ENCODE results near the gene GRIK4.

The GRIK4 gene

GRCh38 chr11:120832481-120833238, 321.1 kb downstream of the GRIK4 start:
- no peaks in the 10 kb centered on the region for H3K27me3 ChIP-seq (ENCODE audit: control insufficient read depth, insufficient read depth, low read length)
- no peak overlapping the region for H3K9ac ChIP-seq (ENCODE audit: low read length)
- H3K36me3 ChIP-seq (ENCODE audit: control insufficient read depth, insufficient read depth, low read length): no peaks in the 10 kb centered on the region
- H3K27ac ChIP-seq (ENCODE audit: low read depth, low read length): no peak overlapping the region
- no peak overlapping the region for H3K4me3 ChIP-seq (ENCODE audit: low read length)
- no peaks in the 10 kb centered on the region for H3K4me1 ChIP-seq (ENCODE audit: control insufficient read depth, insufficient read depth, low read length)

DNA sequence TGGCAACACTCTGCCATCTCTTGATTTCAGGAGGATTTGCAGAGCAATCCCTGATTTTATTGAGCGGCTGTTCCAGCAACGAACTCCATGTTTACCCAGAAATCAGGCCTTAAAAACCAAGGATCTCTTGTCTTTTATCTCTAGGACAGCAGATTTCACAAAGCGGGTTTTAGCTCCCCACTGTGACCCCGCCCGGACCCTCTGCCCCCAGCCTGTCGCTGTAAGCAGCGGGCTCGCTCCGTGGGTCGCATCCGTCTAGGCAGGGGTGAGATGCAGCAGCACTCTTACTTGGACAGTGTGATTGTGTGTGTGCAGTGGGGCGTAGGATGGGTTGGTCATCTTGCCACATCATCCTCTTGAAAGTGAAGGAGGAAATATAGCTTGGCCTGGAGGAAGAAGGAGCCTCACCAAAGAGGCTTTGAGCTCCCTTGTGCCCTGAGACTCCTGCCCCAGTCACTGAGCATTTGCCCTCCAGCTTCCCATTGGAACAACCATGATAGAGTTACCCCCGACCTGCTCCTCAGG, 323.2 kb downstream of the GRIK4 start:
- no peak overlapping the region for H3K9ac ChIP-seq (ENCODE audit: low read length)
- H3K27me3 ChIP-seq (ENCODE audit: control insufficient read depth, insufficient read depth, low read length): no peaks in the 10 kb centered on the region
- no peaks in the 10 kb centered on the region for H3K36me3 ChIP-seq (ENCODE audit: control insufficient read depth, insufficient read depth, low read length)
- H3K4me3 ChIP-seq (ENCODE audit: low read length): no peak overlapping the region
- H3K27ac ChIP-seq (ENCODE audit: low read depth, low read length): no peak overlapping the region
- H3K4me1 ChIP-seq (ENCODE audit: control insufficient read depth, insufficient read depth, low read length): no peaks in the 10 kb centered on the region

- Histone ChIP-seq H3K9ac (ENCODE audit: low read length) (no peak overlapping the region), H3K27ac (ENCODE audit: low read depth, low read length) (no peak overlapping the region), H3K27me3 (ENCODE audit: control insufficient read depth, insufficient read depth, low read length) (no peaks in the 10 kb centered on the region), H3K36me3 (ENCODE audit: control insufficient read depth, insufficient read depth, low read length) (no peaks in the 10 kb centered on the region), H3K4me1 (ENCODE audit: control insufficient read depth, insufficient read depth, low read length) (no peaks in the 10 kb centered on the region), H3K4me3 (ENCODE audit: low read length) (no peak overlapping the region)
These were observed 324.2 kb downstream of the GRIK4 start for GRCh38 chr11:120835601-120836228.

DNA sequence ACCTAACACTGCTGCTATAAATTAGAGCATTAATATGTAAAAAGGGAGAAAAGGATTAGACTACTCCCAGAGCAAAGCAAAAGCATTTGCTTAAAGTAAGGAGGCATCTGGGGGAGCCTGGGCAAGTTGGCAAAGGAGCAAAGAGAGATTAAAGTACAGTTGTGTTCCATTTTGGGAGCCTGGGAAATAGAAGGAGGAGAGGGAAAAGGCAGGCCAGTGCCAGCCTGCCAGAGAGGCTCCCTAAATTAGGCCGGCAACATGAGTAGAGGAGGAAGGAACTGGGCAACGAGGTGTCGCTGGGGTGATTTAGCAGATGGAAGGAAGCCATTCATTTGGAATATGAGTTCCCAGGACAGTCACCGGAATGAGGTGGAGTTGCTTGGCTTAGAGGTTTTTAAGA, 326.1 kb downstream of the GRIK4 start:
- H3K9ac ChIP-seq (ENCODE audit: low read length): no peak overlapping the region
- H3K36me3 ChIP-seq (ENCODE audit: control insufficient read depth, insufficient read depth, low read length): no peaks in the 10 kb centered on the region
- no peak overlapping the region for H3K27ac ChIP-seq (ENCODE audit: low read depth, low read length)
- H3K4me1 ChIP-seq (ENCODE audit: control insufficient read depth, insufficient read depth, low read length): no peaks in the 10 kb centered on the region
- no peak overlapping the region for H3K4me3 ChIP-seq (ENCODE audit: low read length)
- H3K27me3 ChIP-seq (ENCODE audit: control insufficient read depth, insufficient read depth, low read length): no peaks in the 10 kb centered on the region

GRCh38 chr11:120839201-120839600, 327.7 kb downstream of the GRIK4 start:
- Histone ChIP-seq H3K27me3 (ENCODE audit: control insufficient read depth, insufficient read depth, low read length) (no peaks in the 10 kb centered on the region), H3K4me3 (ENCODE audit: low read length) (no peak overlapping the region), H3K27ac (ENCODE audit: low read depth, low read length) (no peak overlapping the region), H3K4me1 (ENCODE audit: control insufficient read depth, insufficient read depth, low read length) (no peaks in the 10 kb centered on the region), H3K36me3 (ENCODE audit: control insufficient read depth, insufficient read depth, low read length) (no peaks in the 10 kb centered on the region), H3K9ac (ENCODE audit: low read length) (no peak overlapping the region)

- H3K27ac ChIP-seq (ENCODE audit: low read depth, low read length): no peak overlapping the region
- H3K4me1 ChIP-seq (ENCODE audit: control insufficient read depth, insufficient read depth, low read length): no peaks in the 10 kb centered on the region
- no peaks in the 10 kb centered on the region for H3K36me3 ChIP-seq (ENCODE audit: control insufficient read depth, insufficient read depth, low read length)
- no peaks in the 10 kb centered on the region for H3K27me3 ChIP-seq (ENCODE audit: control insufficient read depth, insufficient read depth, low read length)
- no peak overlapping the region for H3K4me3 ChIP-seq (ENCODE audit: low read length)
- no peak overlapping the region for H3K9ac ChIP-seq (ENCODE audit: low read length)
These were observed 328.4 kb downstream of the GRIK4 start for GRCh38 chr11:120839846-120840402.

GRCh38 chr11:120840661-120841060, 329.1 kb downstream of the GRIK4 start:
- H3K9ac ChIP-seq (ENCODE audit: low read length): no peak overlapping the region
- no peak overlapping the region for H3K4me3 ChIP-seq (ENCODE audit: low read length)
- H3K4me1 ChIP-seq (ENCODE audit: control insufficient read depth, insufficient read depth, low read length): no peaks in the 10 kb centered on the region
- no peaks in the 10 kb centered on the region for H3K36me3 ChIP-seq (ENCODE audit: control insufficient read depth, insufficient read depth, low read length)
- no peaks in the 10 kb centered on the region for H3K27me3 ChIP-seq (ENCODE audit: control insufficient read depth, insufficient read depth, low read length)
- no peak overlapping the region for H3K27ac ChIP-seq (ENCODE audit: low read depth, low read length)

DNA sequence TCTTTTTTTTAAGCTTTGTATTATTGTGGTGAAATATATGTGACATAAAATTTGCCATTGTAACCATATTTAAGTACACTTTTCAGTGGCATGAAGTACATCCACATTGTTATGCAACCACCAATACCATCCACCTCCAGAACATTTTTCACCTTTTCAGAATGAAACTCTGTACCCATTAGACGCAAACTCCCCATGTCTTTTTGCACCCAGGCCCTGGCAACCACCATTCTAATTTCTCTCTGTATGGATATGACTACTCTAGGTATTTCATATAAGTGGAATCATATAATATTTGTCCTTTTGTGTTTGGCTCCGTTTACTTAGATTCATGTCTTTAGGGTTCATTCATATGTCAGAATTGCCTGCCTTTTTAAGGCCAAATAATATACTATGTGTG, 329.5 kb downstream of the GRIK4 start:
- H3K4me1 ChIP-seq (ENCODE audit: control insufficient read depth, insufficient read depth, low read length): no peaks in the 10 kb centered on the region
- H3K4me3 ChIP-seq (ENCODE audit: low read length): no peak overlapping the region
- H3K36me3 ChIP-seq (ENCODE audit: control insufficient read depth, insufficient read depth, low read length): no peaks in the 10 kb centered on the region
- no peak overlapping the region for H3K27ac ChIP-seq (ENCODE audit: low read depth, low read length)
- H3K9ac ChIP-seq (ENCODE audit: low read length): no peak overlapping the region
- H3K27me3 ChIP-seq (ENCODE audit: control insufficient read depth, insufficient read depth, low read length): no peaks in the 10 kb centered on the region

- Histone ChIP-seq H3K27ac (ENCODE audit: low read depth, low read length) (no peak overlapping the region), H3K27me3 (ENCODE audit: control insufficient read depth, insufficient read depth, low read length) (no peaks in the 10 kb centered on the region), H3K4me1 (ENCODE audit: control insufficient read depth, insufficient read depth, low read length) (no peaks in the 10 kb centered on the region), H3K36me3 (ENCODE audit: control insufficient read depth, insufficient read depth, low read length) (no peaks in the 10 kb centered on the region), H3K9ac (ENCODE audit: low read length) (no peak overlapping the region), H3K4me3 (ENCODE audit: low read length) (no peak overlapping the region)
These were observed 330.6 kb downstream of the GRIK4 start for GRCh38 chr11:120842195-120842594.

GRCh38 chr11:120853435-120853834, 341.9 kb downstream of the GRIK4 start:
- H3K4me1 ChIP-seq (ENCODE audit: control insufficient read depth, insufficient read depth, low read length): no peaks in the 10 kb centered on the region
- H3K27me3 ChIP-seq (ENCODE audit: control insufficient read depth, insufficient read depth, low read length): no peaks in the 10 kb centered on the region
- no peak overlapping the region for H3K27ac ChIP-seq (ENCODE audit: low read depth, low read length)
- H3K36me3 ChIP-seq (ENCODE audit: control insufficient read depth, insufficient read depth, low read length): no peaks in the 10 kb centered on the region
- H3K4me3 ChIP-seq (ENCODE audit: low read length): no peak overlapping the region
- H3K9ac ChIP-seq (ENCODE audit: low read length): no peak overlapping the region

DNA sequence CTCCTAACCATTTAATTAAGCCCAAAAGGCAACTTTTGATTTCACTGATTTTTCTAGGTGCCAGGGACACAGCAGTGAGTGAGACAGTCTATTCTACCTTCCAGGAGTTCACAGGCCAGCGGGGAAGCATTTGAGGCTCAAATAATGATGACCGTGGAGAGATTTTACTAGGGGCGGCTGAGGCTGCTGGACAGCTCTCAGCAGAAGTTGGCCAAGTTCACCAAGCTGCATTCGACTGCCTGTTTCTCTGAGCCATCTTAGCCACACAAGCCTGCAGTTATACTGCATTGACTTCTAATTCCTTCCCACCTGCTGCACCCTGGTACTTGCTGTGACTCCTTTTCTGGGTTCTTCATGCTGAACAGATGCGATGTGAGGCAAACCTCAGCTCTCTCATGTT, 343.4 kb downstream of the GRIK4 start:
- no peak overlapping the region for H3K27ac ChIP-seq (ENCODE audit: low read depth, low read length)

GRCh38 chr11:120857508-120857907, 346.0 kb downstream of the GRIK4 start:
- Histone ChIP-seq H3K36me3 (ENCODE audit: control insufficient read depth, insufficient read depth, low read length) (no peaks in the 10 kb centered on the region), H3K4me1 (ENCODE audit: control insufficient read depth, insufficient read depth, low read length) (no peaks in the 10 kb centered on the region), H3K4me3 (ENCODE audit: low read length) (no peak overlapping the region), H3K27ac (ENCODE audit: low read depth, low read length) (no peak overlapping the region), H3K9ac (ENCODE audit: low read length) (no peak overlapping the region), H3K27me3 (ENCODE audit: control insufficient read depth, insufficient read depth, low read length) (no peaks in the 10 kb centered on the region)

More for the DNA sequence above, 343.4 kb downstream of the GRIK4 start:
- Histone ChIP-seq H3K27me3 (ENCODE audit: control insufficient read depth, insufficient read depth, low read length) (no peaks in the 10 kb centered on the region), H3K4me3 (ENCODE audit: low read length) (no peak overlapping the region), H3K9ac (ENCODE audit: low read length) (no peak overlapping the region), H3K4me1 (ENCODE audit: control insufficient read depth, insufficient read depth, low read length) (no peaks in the 10 kb centered on the region), H3K36me3 (ENCODE audit: control insufficient read depth, insufficient read depth, low read length) (no peaks in the 10 kb centered on the region)
